Measurements from ENCODE around the gene SF3B6. TPM values are rescaled to one million over a fixed set of nuclear protein-coding genes. Genes with fewer than 3 reads are reported as not detected.
A peak's percentile ranks its signal among the peaks of the same experiment; 100 is the strongest.

The SF3B6 gene
- total RNA-seq, 1 donor from 2014 or later, result 105 TPM

DNA sequence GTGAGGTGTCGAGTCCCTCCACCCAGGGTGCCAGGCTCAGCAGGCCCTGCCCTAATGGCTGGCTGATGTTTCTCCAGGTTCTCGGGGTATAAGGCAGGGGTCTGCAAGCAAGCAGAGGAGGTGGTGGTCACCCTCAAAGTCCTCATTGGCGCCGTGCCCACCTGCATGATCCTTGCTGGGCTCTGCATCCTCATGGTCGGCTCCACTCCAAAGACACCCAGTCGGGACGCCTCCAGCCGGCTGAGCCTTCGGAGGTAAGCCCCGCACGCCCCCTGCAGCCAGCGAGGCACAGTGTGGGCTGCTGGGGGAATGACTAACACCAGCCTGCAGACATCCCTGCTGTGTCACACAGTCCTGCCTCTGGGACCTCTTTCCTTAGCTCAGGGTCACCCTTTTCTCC is 52.1 kb downstream of the SF3B6 start:
- Histone ChIP-seq H3K4me2 (ENCODE audit: low read length) (no peak overlapping the region), H3K79me2 (ENCODE audit: insufficient read depth, low read length) (no peaks in the 10 kb centered on the region), H3K36me3 (ENCODE audit: insufficient read depth, low read length) (peaks cover 5% of the 10 kb centered on the region), H3K4me3 (ENCODE audit: insufficient read depth, low read depth, low read length) (no peak overlapping the region), H3K27me3 (ENCODE audit: insufficient read depth, low read length) (no peaks in the 10 kb centered on the region), H3K9ac (ENCODE audit: low read length) (no peak overlapping the region), H3K4me1 (ENCODE audit: insufficient read depth, low read length) (no peaks in the 10 kb centered on the region), H4K20me1 (ENCODE audit: insufficient read depth, low read length) (no peaks in the 10 kb centered on the region), H2AFZ (ENCODE audit: low read depth, low read length) (no peak overlapping the region), H3K9me3 (ENCODE audit: insufficient read depth, low read depth, low read length) (no peaks in the 10 kb centered on the region), H3K27ac (ENCODE audit: low read depth, low read length) (no peak overlapping the region)
- Mint-ChIP-seq H3K27ac (ENCODE audit: unreplicated experiment) (no peak overlapping the region), H3K9me3 (ENCODE audit: unreplicated experiment) (no peaks in the 10 kb centered on the region), H3K4me3 (ENCODE audit: unreplicated experiment) (no peak overlapping the region), H3K27me3 (ENCODE audit: low read depth, unreplicated experiment) (no peaks in the 10 kb centered on the region), H3K36me3 (ENCODE audit: low read depth, unreplicated experiment) (peaks cover 10% of the 10 kb centered on the region), H3K4me1 (ENCODE audit: low read depth, unreplicated experiment) (peaks cover 4% of the 10 kb centered on the region)
- FAIRE-seq, result no peak
- TF ChIP-seq EZH2 (IDR thresholded peaks at IDR 0.05; ENCODE audit: insufficient read depth, low read length), result no peak
- TF ChIP-seq, protein P1, sequence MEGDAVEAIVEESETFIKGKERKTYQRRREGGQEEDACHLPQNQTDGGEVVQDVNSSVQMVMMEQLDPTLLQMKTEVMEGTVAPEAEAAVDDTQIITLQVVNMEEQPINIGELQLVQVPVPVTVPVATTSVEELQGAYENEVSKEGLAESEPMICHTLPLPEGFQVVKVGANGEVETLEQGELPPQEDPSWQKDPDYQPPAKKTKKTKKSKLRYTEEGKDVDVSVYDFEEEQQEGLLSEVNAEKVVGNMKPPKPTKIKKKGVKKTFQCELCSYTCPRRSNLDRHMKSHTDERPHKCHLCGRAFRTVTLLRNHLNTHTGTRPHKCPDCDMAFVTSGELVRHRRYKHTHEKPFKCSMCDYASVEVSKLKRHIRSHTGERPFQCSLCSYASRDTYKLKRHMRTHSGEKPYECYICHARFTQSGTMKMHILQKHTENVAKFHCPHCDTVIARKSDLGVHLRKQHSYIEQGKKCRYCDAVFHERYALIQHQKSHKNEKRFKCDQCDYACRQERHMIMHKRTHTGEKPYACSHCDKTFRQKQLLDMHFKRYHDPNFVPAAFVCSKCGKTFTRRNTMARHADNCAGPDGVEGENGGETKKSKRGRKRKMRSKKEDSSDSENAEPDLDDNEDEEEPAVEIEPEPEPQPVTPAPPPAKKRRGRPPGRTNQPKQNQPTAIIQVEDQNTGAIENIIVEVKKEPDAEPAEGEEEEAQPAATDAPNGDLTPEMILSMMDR (IDR thresholded peaks at IDR 0.05; ENCODE audit: insufficient read depth, low read depth, low read length), result no peak
- DNase-seq (ENCODE audit: low read depth), result peak; percentile 9

DNA sequence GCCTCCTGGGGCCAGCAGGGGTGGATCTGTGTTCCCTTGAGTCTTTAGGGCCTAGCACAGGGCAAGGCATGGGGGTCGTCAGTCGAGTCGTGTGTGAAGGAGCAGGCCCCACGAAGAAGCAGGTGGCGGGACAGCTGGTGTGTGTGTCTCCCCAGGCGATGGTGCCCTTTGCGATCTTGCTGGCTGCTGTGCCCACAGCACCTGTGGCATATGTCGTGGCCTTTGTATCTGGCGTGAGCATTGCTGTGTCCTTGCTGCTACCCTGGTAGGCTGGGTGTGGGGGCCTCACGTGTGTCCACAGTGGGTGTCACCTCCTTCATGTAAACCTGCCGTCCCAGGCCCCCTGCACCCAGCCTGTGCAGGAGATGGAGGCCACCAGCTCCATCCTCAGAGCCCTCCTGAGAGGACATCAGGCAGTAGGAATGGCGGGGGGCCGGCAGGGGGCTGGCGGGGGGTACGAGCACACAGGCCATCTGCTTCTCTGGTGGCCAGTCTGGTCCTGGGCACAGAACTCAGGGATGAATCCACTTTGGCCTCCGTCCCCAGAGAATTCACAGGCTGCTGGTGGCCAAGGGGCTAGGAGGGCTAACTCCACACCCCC is 53.1 kb downstream of the SF3B6 start:
- Mint-ChIP-seq H3K9me3 (ENCODE audit: unreplicated experiment) (no peaks in the 10 kb centered on the region), H3K27me3 (ENCODE audit: low read depth, unreplicated experiment) (no peaks in the 10 kb centered on the region)

More for the DNA sequence above, 53.1 kb downstream of the SF3B6 start:
- H3K9me3 ChIP-seq (ENCODE audit: insufficient read depth, low read depth, low read length), result no peaks in the 10 kb centered on the region
- H3K79me2 ChIP-seq (ENCODE audit: insufficient read depth, low read length), result no peaks in the 10 kb centered on the region
- no peak for TF ChIP-seq EZH2 (IDR thresholded peaks at IDR 0.05; ENCODE audit: insufficient read depth, low read length)
- TF ChIP-seq, protein P1 (IDR thresholded peaks at IDR 0.05; ENCODE audit: insufficient read depth, low read depth, low read length), result no peak
- H3K27ac ChIP-seq (ENCODE audit: low read depth, low read length), result no peak overlapping the region
- DNase-seq (ENCODE audit: low read depth), result no peak
- H3K9ac ChIP-seq (ENCODE audit: low read length), result no peak overlapping the region
- no peaks in the 10 kb centered on the region for H3K27me3 ChIP-seq (ENCODE audit: insufficient read depth, low read length)
- H3K4me1 Mint-ChIP-seq (ENCODE audit: low read depth, unreplicated experiment), result peaks cover 4% of the 10 kb centered on the region
- no peak overlapping the region for H3K4me2 ChIP-seq (ENCODE audit: low read length)
- FAIRE-seq, result no peak
- peaks cover 10% of the 10 kb centered on the region for H3K36me3 Mint-ChIP-seq (ENCODE audit: low read depth, unreplicated experiment)
- H3K4me3 ChIP-seq (ENCODE audit: insufficient read depth, low read depth, low read length), result no peak overlapping the region
- no peak overlapping the region for H2AFZ ChIP-seq (ENCODE audit: low read depth, low read length)
- no peaks in the 10 kb centered on the region for H3K4me1 ChIP-seq (ENCODE audit: insufficient read depth, low read length)
- H3K36me3 ChIP-seq (ENCODE audit: insufficient read depth, low read length), result peaks cover 2% of the 10 kb centered on the region
- no peak overlapping the region for H3K4me3 Mint-ChIP-seq (ENCODE audit: unreplicated experiment)
- H3K27ac Mint-ChIP-seq (ENCODE audit: unreplicated experiment), result no peak overlapping the region
- no peaks in the 10 kb centered on the region for H4K20me1 ChIP-seq (ENCODE audit: insufficient read depth, low read length)

All from astrocyte (in vitro differentiated cells and primary cell).